Endodermal cell (in vitro differentiated cells): ENCODE results near the gene ALDH3B1. TPM values are rescaled to one million over a fixed set of nuclear protein-coding genes. Genes with fewer than 3 reads are reported as not detected.
A peak's percentile ranks its signal among the peaks of the same experiment; 100 is the strongest.

Source experiments
- DNase-seq: peaks from one replicate; pipeline ENCODE4 v3.0.0-alpha.2; 2017
- H3K27ac ChIP-seq: 2 replicates; pipeline ENCODE4 v1.5.1; 2013; ENCODE audit warnings: mild to moderate bottlenecking, low read depth, low read length, moderate library complexity
- H3K27me3 ChIP-seq: 2 replicates; pipeline ENCODE4 v1.6.1; 2013; ENCODE audit warnings: mild to moderate bottlenecking, low read length, moderate library complexity; ENCODE audit not compliant: insufficient read depth, control insufficient read depth, poor library complexity, severe bottlenecking
- H3K36me3 ChIP-seq: 2 replicates; pipeline ENCODE4 v1.7.0; 2013; ENCODE audit warnings: mild to moderate bottlenecking, low read length, moderate library complexity; ENCODE audit not compliant: control insufficient read depth, insufficient read depth
- H3K4me1 ChIP-seq: one replicate; pipeline ENCODE4 v1.7.0; 2013; ENCODE audit warnings: low read length; ENCODE audit not compliant: control insufficient read depth, insufficient read depth
- H3K4me3 ChIP-seq: 2 replicates; pipeline ENCODE4 v1.5.1; 2013; ENCODE audit warnings: mild to moderate bottlenecking, low read length, moderate library complexity
- H3K9ac ChIP-seq: 2 replicates; pipeline ENCODE4 v1.6.1; 2013; ENCODE audit warnings: mild to moderate bottlenecking, low read length, moderate library complexity; ENCODE audit not compliant: poor library complexity, severe bottlenecking; ENCODE audit errors: extremely low read depth
- H3K9me3 ChIP-seq: 2 replicates; pipeline ENCODE4 v1.6.1; 2013; ENCODE audit warnings: mild to moderate bottlenecking, low read length, moderate library complexity; ENCODE audit not compliant: control insufficient read depth
- H3K27ac Mint-ChIP-seq: 2 replicates; pipeline ENCODE4 v1.8.0; 2020; ENCODE audit warnings: mixed read lengths
- H3K27me3 Mint-ChIP-seq: 2 replicates; pipeline ENCODE4 v1.8.0; 2021; ENCODE audit warnings: mild to moderate bottlenecking, mixed read lengths; ENCODE audit not compliant: insufficient read depth
- H3K36me3 Mint-ChIP-seq: 2 replicates; pipeline ENCODE4 v1.8.0; 2020; ENCODE audit warnings: low read depth, mixed read lengths
- H3K4me1 Mint-ChIP-seq: 2 replicates; pipeline ENCODE4 v1.8.0; 2020; ENCODE audit warnings: mixed read lengths
- H3K4me3 Mint-ChIP-seq: 2 replicates; pipeline ENCODE4 v1.8.0; 2020; ENCODE audit warnings: mild to moderate bottlenecking, moderate library complexity, mixed read lengths
- H3K9me3 Mint-ChIP-seq: 2 replicates; pipeline ENCODE4 v1.8.0; 2020; ENCODE audit warnings: mild to moderate bottlenecking, mixed read lengths
- WGBS, 2 experiments: methylation state at CpG; one replicate each; pipeline versions ENCODE4 v1.1.5 to v1.1.7; 2013; ENCODE audit warnings: missing lambda C conversion rate in 2 of 2, mixed read lengths in 1 of 2; ENCODE audit not compliant: insufficient coverage in 1 of 2, insufficient read length in 1 of 2; 5-methylcytosine and 5-hydroxymethylcytosine counted together
- total RNA-seq, 2 donors: library from RNA; stranded (reverse); fragmentation: NEBNext Ultra II Directional in 1 of 2; extraction: Animal tissue kit (Norgen Biotek cat#: 25700) in 1 of 2; gene quantifications; 2 replicates in 1 of 2; 3 replicates in 1 of 2; pipeline ENCODE4 v1.2.1, GENCODE V29; 2021
- TF ChIP-seq, protein P1 (sequence below): fragments of 200-600 bp; sonication (generic); conservative IDR thresholded peaks from 2 replicates; pipeline ENCODE4 v1.5.0; 2021; ENCODE audit warnings: antibody characterized with exemption, mild to moderate bottlenecking

ALDH3B1 gene
- total RNA-seq, 2 donors from 2014 or later: 0.11 TPM; not detected in 1

DNA sequence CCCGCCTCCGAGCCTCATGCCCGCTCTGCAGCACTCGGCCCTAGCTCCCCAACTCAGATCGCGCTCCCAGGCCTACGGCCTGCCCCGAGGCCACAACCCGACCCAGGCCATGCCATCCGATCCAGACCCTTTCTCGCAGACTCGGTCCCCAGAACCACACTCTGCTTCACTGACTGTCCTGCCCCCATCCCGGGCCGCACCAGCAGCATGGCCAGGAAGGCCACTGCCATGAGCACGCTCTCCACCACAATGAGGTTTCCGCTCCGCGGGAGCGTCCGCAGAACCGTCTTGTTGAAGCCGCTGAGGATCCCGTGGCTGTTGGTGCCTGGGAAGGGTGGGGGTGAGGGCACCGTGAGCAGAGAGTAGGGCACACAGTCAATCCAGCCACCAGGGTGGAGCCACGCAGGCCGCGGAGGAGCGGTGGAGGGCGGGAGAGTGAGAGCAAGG is 12.6 kb upstream of the ALDH3B1 start:
- H3K9ac ChIP-seq: no peak overlapping the region
- H3K4me1 Mint-ChIP-seq: no peaks in the 10 kb centered on the region
- peaks cover 10% of the 10 kb centered on the region for H3K36me3 Mint-ChIP-seq
- WGBS, 2 experiments: 96 to 97% methylated on average over 11 to 29 of the region's 29 CpGs
- H3K9me3 Mint-ChIP-seq: no peaks in the 10 kb centered on the region
- H3K9me3 ChIP-seq: no peaks in the 10 kb centered on the region
- TF ChIP-seq, protein P1, sequence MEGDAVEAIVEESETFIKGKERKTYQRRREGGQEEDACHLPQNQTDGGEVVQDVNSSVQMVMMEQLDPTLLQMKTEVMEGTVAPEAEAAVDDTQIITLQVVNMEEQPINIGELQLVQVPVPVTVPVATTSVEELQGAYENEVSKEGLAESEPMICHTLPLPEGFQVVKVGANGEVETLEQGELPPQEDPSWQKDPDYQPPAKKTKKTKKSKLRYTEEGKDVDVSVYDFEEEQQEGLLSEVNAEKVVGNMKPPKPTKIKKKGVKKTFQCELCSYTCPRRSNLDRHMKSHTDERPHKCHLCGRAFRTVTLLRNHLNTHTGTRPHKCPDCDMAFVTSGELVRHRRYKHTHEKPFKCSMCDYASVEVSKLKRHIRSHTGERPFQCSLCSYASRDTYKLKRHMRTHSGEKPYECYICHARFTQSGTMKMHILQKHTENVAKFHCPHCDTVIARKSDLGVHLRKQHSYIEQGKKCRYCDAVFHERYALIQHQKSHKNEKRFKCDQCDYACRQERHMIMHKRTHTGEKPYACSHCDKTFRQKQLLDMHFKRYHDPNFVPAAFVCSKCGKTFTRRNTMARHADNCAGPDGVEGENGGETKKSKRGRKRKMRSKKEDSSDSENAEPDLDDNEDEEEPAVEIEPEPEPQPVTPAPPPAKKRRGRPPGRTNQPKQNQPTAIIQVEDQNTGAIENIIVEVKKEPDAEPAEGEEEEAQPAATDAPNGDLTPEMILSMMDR: no peak
- no peak overlapping the region for H3K4me3 ChIP-seq
- no peak for DNase-seq
- H3K4me1 ChIP-seq: no peaks in the 10 kb centered on the region
- H3K36me3 ChIP-seq: no peaks in the 10 kb centered on the region
- H3K27ac Mint-ChIP-seq: no peak overlapping the region
- no peak overlapping the region for H3K27ac ChIP-seq
- H3K4me3 Mint-ChIP-seq: no peak overlapping the region
- peaks cover 4% of the 10 kb centered on the region for H3K27me3 ChIP-seq
- H3K27me3 Mint-ChIP-seq: peaks cover 5% of the 10 kb centered on the region

DNA sequence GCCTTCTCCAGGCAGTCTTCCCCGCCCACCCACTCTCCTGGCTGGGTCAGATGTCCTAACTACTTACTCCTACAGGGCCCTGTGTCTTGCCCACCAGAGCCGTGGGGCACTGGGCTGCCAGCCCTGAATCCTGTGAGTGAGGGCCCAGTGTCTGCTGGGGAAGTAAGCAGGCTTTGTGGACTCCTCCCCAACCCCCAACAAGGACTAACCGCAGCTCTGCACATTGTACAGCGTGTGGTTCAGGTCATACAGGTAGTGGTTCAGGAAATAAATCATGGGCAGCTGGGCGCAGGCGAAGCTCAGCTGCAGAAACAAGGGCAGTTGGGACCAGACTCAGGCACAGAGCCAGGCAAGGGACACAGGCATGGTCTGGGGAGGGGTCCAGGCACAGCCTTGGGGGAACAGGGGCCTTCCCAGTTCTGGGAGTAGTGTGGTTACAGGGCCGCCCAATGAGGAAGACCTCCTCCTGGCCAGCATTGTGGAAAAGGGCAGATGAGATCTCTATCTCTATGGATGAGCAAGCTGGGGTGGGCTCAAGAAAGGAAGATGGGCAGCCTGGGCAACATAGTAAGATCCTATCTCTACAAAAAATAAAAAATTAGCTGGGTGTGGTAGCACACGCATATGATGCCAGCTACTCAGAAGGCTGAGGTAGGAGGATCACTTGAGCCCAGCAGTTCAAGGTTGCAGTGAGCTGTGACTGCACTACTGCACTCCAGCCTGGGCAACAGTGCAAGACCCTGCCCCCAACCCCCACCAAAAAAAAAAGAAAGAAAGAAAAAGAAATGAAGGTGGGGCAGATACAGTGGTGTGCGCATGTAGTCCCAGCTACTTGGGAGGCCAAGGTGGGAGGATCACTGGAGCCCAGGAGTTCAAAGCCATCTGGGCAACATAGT is 11.7 kb upstream of the ALDH3B1 start:
- H3K36me3 ChIP-seq: no peaks in the 10 kb centered on the region
- peaks cover 7% of the 10 kb centered on the region for H3K27me3 ChIP-seq
- peaks cover 11% of the 10 kb centered on the region for H3K36me3 Mint-ChIP-seq
- H3K9ac ChIP-seq: no peak overlapping the region
- DNase-seq: peak; percentile 38
- no peaks in the 10 kb centered on the region for H3K9me3 Mint-ChIP-seq
- no peaks in the 10 kb centered on the region for H3K4me1 Mint-ChIP-seq
- TF ChIP-seq, protein P1: no peak
- no peak overlapping the region for H3K27ac ChIP-seq
- peaks cover 8% of the 10 kb centered on the region for H3K27me3 Mint-ChIP-seq
- H3K4me3 ChIP-seq: no peak overlapping the region
- no peaks in the 10 kb centered on the region for H3K9me3 ChIP-seq
- no peak overlapping the region for H3K27ac Mint-ChIP-seq
- no peak overlapping the region for H3K4me3 Mint-ChIP-seq
- WGBS, 2 experiments: 91 to 94% methylated on average over 6 to 9 of the region's 9 CpGs
- no peaks in the 10 kb centered on the region for H3K4me1 ChIP-seq

DNA sequence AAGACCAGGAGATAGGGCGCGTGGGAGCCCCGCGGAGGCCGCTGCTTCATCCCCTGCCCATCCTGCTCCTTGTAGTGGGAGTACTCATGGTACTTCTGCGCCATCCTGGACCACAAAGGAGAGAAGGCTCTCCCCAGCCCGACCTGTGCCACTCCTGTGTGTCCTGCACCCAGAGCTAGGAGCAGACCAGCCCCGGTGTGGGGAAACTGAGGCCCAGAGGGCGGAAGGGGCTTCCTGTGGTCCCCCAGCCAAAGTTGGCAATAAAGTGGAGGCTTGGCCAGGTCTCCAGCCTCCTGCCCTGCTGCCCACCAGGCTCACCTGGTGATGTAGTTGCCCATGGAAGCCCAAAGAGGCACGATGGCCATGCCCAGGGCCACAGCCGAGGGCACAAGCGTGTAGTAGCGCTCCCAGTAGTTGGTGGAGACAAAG is 10.9 kb upstream of the ALDH3B1 start:
- Mint-ChIP-seq H3K36me3 (peaks cover 11% of the 10 kb centered on the region), H3K4me3 (no peak overlapping the region), H3K9me3 (no peaks in the 10 kb centered on the region), H3K27ac (no peak overlapping the region), H3K27me3 (peaks cover 6% of the 10 kb centered on the region), H3K4me1 (no peaks in the 10 kb centered on the region)
- DNase-seq: peak; percentile 31
- H3K9me3 ChIP-seq: no peaks in the 10 kb centered on the region
- H3K4me3 ChIP-seq: no peak overlapping the region
- TF ChIP-seq, protein P1: no peak
- 91 to 100% methylated on average over 9 to 13 of the region's 13 CpGs for WGBS, 2 experiments
- no peaks in the 10 kb centered on the region for H3K36me3 ChIP-seq
- no peaks in the 10 kb centered on the region for H3K4me1 ChIP-seq
- H3K27me3 ChIP-seq: peaks cover 7% of the 10 kb centered on the region
- H3K27ac ChIP-seq: no peak overlapping the region
- H3K9ac ChIP-seq: no peak overlapping the region
